PC-3 (cell line): ENCODE measurements around the gene MATN1.

Experiments used
- EZH2 ChIP-seq: fragments of 300-600 bp; sonication (generic); IDR thresholded peaks from one replicate; pipeline ENCODE4 v1.6.1; 2017; ENCODE audit warnings: antibody characterized with exemption, mild to moderate bottlenecking, low read length; ENCODE audit not compliant: unreplicated experiment
- EZH2phosphoT487 ChIP-seq: fragments of 300-600 bp; sonication (generic); IDR thresholded peaks from 2 replicates; pipeline ENCODE4 v1.6.1; 2018; ENCODE audit warnings: mild to moderate bottlenecking, antibody characterized with exemption, low read length, borderline replicate concordance
- TF ChIP-seq, protein P1 (sequence below): fragments of 300-600 bp; sonication (generic); conservative IDR thresholded peaks from 2 replicates; pipeline ENCODE4 v1.5.1; 2017; ENCODE audit warnings: antibody characterized with exemption, low read depth, mild to moderate bottlenecking, low read length

DNA sequence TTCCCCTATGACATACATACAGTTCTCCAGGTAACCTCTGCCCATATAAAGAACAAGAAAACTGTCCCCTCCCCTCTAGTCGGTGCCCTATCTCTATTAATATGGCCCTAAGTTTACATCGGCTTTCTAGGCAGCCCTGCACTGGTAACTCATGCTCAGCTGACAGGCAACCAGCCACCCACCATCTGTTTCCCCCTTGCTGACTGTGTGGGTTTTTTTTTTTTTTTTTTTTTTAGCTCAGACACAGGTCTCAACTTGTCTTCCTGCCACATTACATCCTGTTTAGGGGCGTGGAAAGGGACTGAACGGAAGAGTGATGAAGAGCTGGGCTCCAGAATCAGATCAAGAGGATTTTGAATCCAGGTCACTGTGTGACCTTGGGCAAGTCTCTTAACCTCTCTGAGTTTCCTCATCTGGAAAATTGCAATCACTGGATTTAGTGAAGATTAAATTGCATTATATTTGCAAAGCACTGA is 20.2 kb upstream of the MATN1 start:
- TF ChIP-seq EZH2 (no peak), EZH2phosphoT487 (no peak)
- TF ChIP-seq, protein P1, sequence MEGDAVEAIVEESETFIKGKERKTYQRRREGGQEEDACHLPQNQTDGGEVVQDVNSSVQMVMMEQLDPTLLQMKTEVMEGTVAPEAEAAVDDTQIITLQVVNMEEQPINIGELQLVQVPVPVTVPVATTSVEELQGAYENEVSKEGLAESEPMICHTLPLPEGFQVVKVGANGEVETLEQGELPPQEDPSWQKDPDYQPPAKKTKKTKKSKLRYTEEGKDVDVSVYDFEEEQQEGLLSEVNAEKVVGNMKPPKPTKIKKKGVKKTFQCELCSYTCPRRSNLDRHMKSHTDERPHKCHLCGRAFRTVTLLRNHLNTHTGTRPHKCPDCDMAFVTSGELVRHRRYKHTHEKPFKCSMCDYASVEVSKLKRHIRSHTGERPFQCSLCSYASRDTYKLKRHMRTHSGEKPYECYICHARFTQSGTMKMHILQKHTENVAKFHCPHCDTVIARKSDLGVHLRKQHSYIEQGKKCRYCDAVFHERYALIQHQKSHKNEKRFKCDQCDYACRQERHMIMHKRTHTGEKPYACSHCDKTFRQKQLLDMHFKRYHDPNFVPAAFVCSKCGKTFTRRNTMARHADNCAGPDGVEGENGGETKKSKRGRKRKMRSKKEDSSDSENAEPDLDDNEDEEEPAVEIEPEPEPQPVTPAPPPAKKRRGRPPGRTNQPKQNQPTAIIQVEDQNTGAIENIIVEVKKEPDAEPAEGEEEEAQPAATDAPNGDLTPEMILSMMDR, result no peak
